GM19328 (cell line): ENCODE measurements around the gene CATSPERD.
"Not testable (repeated sequence)": the region's sequence is repeated elsewhere in the genome, so short reads cannot be mapped to it uniquely, and the experiment has no call there.

ENCODE experiments used
- ATAC-seq: cut with Tn5 transposase; IDR thresholded peaks from one replicate; pipeline ENCODE4 v1.9.1; 2021; ENCODE audit warnings: mild to moderate bottlenecking, moderate library complexity; ENCODE audit not compliant: unreplicated experiment

The CATSPERD gene

GRCh38 chr19:5727453-5728050, 7.1 kb downstream of the CATSPERD start:
- no peak for ATAC-seq

GRCh38 chr19:5733172-5733571, 12.7 kb downstream of the CATSPERD start:
- not testable (repeated sequence) for ATAC-seq

GRCh38 chr19:5738423-5738822, 18.0 kb downstream of the CATSPERD start:
- no peak for ATAC-seq

- ATAC-seq = no peak
Observed at GRCh38 chr19:5742051-5742450, 21.6 kb downstream of the CATSPERD start.

- no peak for ATAC-seq
Observed at GRCh38 chr19:5743630-5744029, 23.2 kb downstream of the CATSPERD start.

- not testable (repeated sequence) for ATAC-seq
Observed at GRCh38 chr19:5744999-5745398, 24.6 kb downstream of the CATSPERD start.

- ATAC-seq = not testable (repeated sequence)
Observed at GRCh38 chr19:5748920-5749319, 28.5 kb downstream of the CATSPERD start.

- ATAC-seq = no peak
Observed at GRCh38 chr19:5749505-5749904, 29.1 kb downstream of the CATSPERD start.

GRCh38 chr19:5751709-5752108, 31.3 kb downstream of the CATSPERD start:
- ATAC-seq = no peak

GRCh38 chr19:5753743-5754142, 33.3 kb downstream of the CATSPERD start:
- ATAC-seq = no peak

GRCh38 chr19:5762608-5763217, 42.3 kb downstream of the CATSPERD start:
- ATAC-seq = no peak

GRCh38 chr19:5765220-5765619, 44.8 kb downstream of the CATSPERD start:
- no peak for ATAC-seq

- no peak for ATAC-seq
Observed at GRCh38 chr19:5767949-5768348, 47.5 kb downstream of the CATSPERD start.

- ATAC-seq = no peak
Observed at GRCh38 chr19:5772416-5772815, 52.0 kb downstream of the CATSPERD start.

- no peak for ATAC-seq
Observed at GRCh38 chr19:5773276-5773675, 52.8 kb downstream of the CATSPERD start.

GRCh38 chr19:5774921-5775320, 54.5 kb downstream of the CATSPERD start:
- ATAC-seq = no peak

GRCh38 chr19:5775668-5776309, 55.4 kb downstream of the CATSPERD start:
- ATAC-seq = no peak

GRCh38 chr19:5778402-5778801, 58.0 kb downstream of the CATSPERD start:
- no peak for ATAC-seq

GRCh38 chr19:5780916-5781315, 60.5 kb downstream of the CATSPERD start:
- ATAC-seq = not testable (repeated sequence)

- ATAC-seq = no peak
Observed at GRCh38 chr19:5782322-5782721, 61.9 kb downstream of the CATSPERD start.

- no peak for ATAC-seq
Observed at GRCh38 chr19:5782945-5783919, 62.8 kb downstream of the CATSPERD start.
